IMR-90 (cell line): Measurements from ENCODE around the gene CCNT2. TPM values are rescaled to one million over a fixed set of nuclear protein-coding genes. Genes with fewer than 3 reads are reported as not detected.

Experiments used
- ATAC-seq: fragments of 200-7000 bp; cut with Tn5 transposase; 2 replicates; pipeline ENCODE4 v1.9.1; 2020; ENCODE audit warnings: low read depth, mild to moderate bottlenecking, moderate library complexity
- BruUV-seq: library from RNA; stranded (reverse); fragments of 400-500 nt; replicated peaks from 2 replicates; lab custom pipeline; 2021; lab: Mats Ljungman, UMichigan
- CTCF ChIA-PET: fragments of 300-600 bp; formaldehyde crosslinking; extraction: SDS; loops from one replicate; lab custom pipeline; 2021; ENCODE audit warnings: antibody characterized with exemption; lab: Yijun Ruan, JAX
- POLR2A ChIA-PET: fragments of 300-600 bp; sonication (Branson Sonifier 250); formaldehyde crosslinking; loops from one replicate; lab custom pipeline; 2022; ENCODE audit warnings: antibody characterized with exemption; ENCODE audit not compliant: unreplicated experiment; lab: Charles Lee
- DNase-seq: peaks from one replicate; pipeline ENCODE4 v3.0.0; 2013
- H2AFZ ChIP-seq: replicated peaks from 2 replicates; pipeline ENCODE3; 2013; ENCODE audit warnings: low read length, mild to moderate bottlenecking; ENCODE audit not compliant: poor library complexity
- H2AK5ac ChIP-seq: 2 replicates; pipeline ENCODE4 v1.6.1; 2013; ENCODE audit warnings: low read depth, low read length, inconsistent platforms
- H2AK9ac ChIP-seq: replicated peaks from 2 replicates; pipeline ENCODE3; 2013; ENCODE audit warnings: mild to moderate bottlenecking, low read depth, low read length, moderate library complexity; ENCODE audit not compliant: poor library complexity
- H2BK120ac ChIP-seq: 2 replicates; pipeline ENCODE4 v1.6.1; 2013; ENCODE audit warnings: low read depth, low read length, inconsistent platforms
- H2BK15ac ChIP-seq: 3 replicates; pipeline ENCODE4 v1.6.1; 2013; ENCODE audit warnings: low read depth, low read length, inconsistent platforms
- H2BK20ac ChIP-seq: 2 replicates; pipeline ENCODE4 v1.6.1; 2013; ENCODE audit warnings: low read depth, mild to moderate bottlenecking, inconsistent platforms, low read length, moderate library complexity
- H2BK5ac ChIP-seq: 2 replicates; pipeline ENCODE4 v1.6.1; 2013; ENCODE audit warnings: mild to moderate bottlenecking, low read depth, low read length, inconsistent platforms; ENCODE audit not compliant: poor library complexity, severe bottlenecking
- H3K14ac ChIP-seq: replicated peaks from 2 replicates; pipeline ENCODE4 v1.6.1; 2013; ENCODE audit warnings: low read depth, low read length, inconsistent platforms
- H3K18ac ChIP-seq: 2 replicates; pipeline ENCODE4 v1.6.1; 2013; ENCODE audit warnings: low read depth, low read length, control low read depth
- H3K23ac ChIP-seq: 2 replicates; pipeline ENCODE4 v1.6.1; 2013; ENCODE audit warnings: low read depth, low read length, inconsistent platforms
- H3K27ac ChIP-seq: 2 replicates; pipeline ENCODE4 v1.5.1; 2013; ENCODE audit warnings: mild to moderate bottlenecking, control low read depth, low read length; ENCODE audit not compliant: insufficient read depth
- H3K27me3 ChIP-seq: 2 replicates; pipeline ENCODE4 v1.6.1; 2013; ENCODE audit warnings: low read length; ENCODE audit not compliant: control insufficient read depth, insufficient read depth
- H3K36me3 ChIP-seq: 2 replicates; pipeline ENCODE4 v1.6.1; 2013; ENCODE audit warnings: low read length, mixed read lengths; ENCODE audit not compliant: control insufficient read depth, insufficient read depth
- H3K4ac ChIP-seq: 2 replicates; pipeline ENCODE4 v1.6.1; 2013; ENCODE audit warnings: low read depth, low read length, inconsistent platforms
- H3K4me1 ChIP-seq: 2 replicates; pipeline ENCODE4 v1.6.1; 2013; ENCODE audit warnings: low read length, mixed read lengths; ENCODE audit not compliant: control insufficient read depth, insufficient read depth
- H3K4me2 ChIP-seq: 2 replicates; pipeline ENCODE4 v1.6.1; 2013; ENCODE audit warnings: low read depth, mild to moderate bottlenecking, control low read depth, low read length, moderate library complexity
- H3K4me3 ChIP-seq: 2 replicates; pipeline ENCODE4 v1.5.1; 2013; ENCODE audit warnings: low read depth, mild to moderate bottlenecking, control low read depth, low read length, moderate library complexity; ENCODE audit not compliant: insufficient read depth
- H3K56ac ChIP-seq: 2 replicates; pipeline ENCODE4 v1.6.1; 2013; ENCODE audit warnings: low read length, inconsistent platforms; ENCODE audit not compliant: insufficient read depth; ENCODE audit errors: extremely low read depth
- H3K79me1 ChIP-seq, 2 experiments: 2 replicates each; pipeline ENCODE4 v1.6.1; 2013; ENCODE audit warnings: low read length in 2 of 2, inconsistent platforms in 1 of 2, low read depth in 1 of 2
- H3K9ac ChIP-seq: 2 replicates; pipeline ENCODE4 v1.6.1; 2013; ENCODE audit warnings: low read depth, low read length, control low read depth
- H3K9me1 ChIP-seq: 2 replicates; pipeline ENCODE4 v1.6.1; 2013; ENCODE audit warnings: low read length, inconsistent platforms; ENCODE audit not compliant: insufficient read depth
- H3K9me3 ChIP-seq: 2 replicates; pipeline ENCODE4 v1.6.1; 2013; ENCODE audit warnings: low read length; ENCODE audit not compliant: control insufficient read depth, insufficient read depth
- H4K20me1 ChIP-seq: 2 replicates; pipeline ENCODE4 v1.6.1; 2013; ENCODE audit warnings: low read length, inconsistent platforms; ENCODE audit not compliant: insufficient read depth
- H4K5ac ChIP-seq: 2 replicates; pipeline ENCODE4 v1.6.1; 2013; ENCODE audit warnings: mild to moderate bottlenecking, low read depth, low read length, control low read depth
- H4K8ac ChIP-seq, 2 experiments: 2 replicates each; pipeline ENCODE4 v1.6.1; 2013; ENCODE audit warnings: low read depth in 2 of 2, low read length in 2 of 2, control low read depth in 1 of 2, inconsistent platforms in 1 of 2
- H4K91ac ChIP-seq: 2 replicates; pipeline ENCODE4 v1.6.1; 2013; ENCODE audit warnings: low read depth, low read length, inconsistent platforms; ENCODE audit not compliant: insufficient read depth
- CTCF ChIP-seq: conservative IDR thresholded peaks from 2 replicates; pipeline ENCODE4 v1.5.1; 2012; ENCODE audit warnings: mild to moderate bottlenecking, low read depth, low read length, improper control_type of control experiment
- ELK1 ChIP-seq: fragments of 150-350 bp; IDR thresholded peaks from 2 replicates; pipeline ENCODE4 v1.6.1; 2016; ENCODE audit warnings: low read depth, mild to moderate bottlenecking, low read length, moderate library complexity, borderline replicate concordance
- FOS ChIP-seq: fragments of 150-350 bp; IDR thresholded peaks from 2 replicates; pipeline ENCODE4 v1.6.1; 2016; ENCODE audit warnings: low read depth, low read length
- MAFK ChIP-seq: IDR thresholded peaks from 2 replicates; pipeline ENCODE4 v1.6.1; 2012; ENCODE audit warnings: low read depth, low read length, improper control_type of control experiment
- MAZ ChIP-seq: IDR thresholded peaks from 2 replicates; pipeline ENCODE4 v1.6.1; 2012; ENCODE audit warnings: low read depth, mild to moderate bottlenecking, low read length, improper control_type of control experiment, moderate library complexity, borderline replicate concordance
- MXI1 ChIP-seq: IDR thresholded peaks from 2 replicates; pipeline ENCODE4 v1.6.1; 2012; ENCODE audit warnings: low read depth, mild to moderate bottlenecking, low read length, moderate library complexity, borderline replicate concordance
- NFE2L2 ChIP-seq: fragments of 150-350 bp; IDR thresholded peaks from 2 replicates; pipeline ENCODE4 v1.6.1; 2016; ENCODE audit warnings: low read depth, mild to moderate bottlenecking, low read length
- POLR2A ChIP-seq: IDR thresholded peaks from 2 replicates; pipeline ENCODE4 v1.6.1; 2012; ENCODE audit warnings: mild to moderate bottlenecking, low read depth, low read length
- RCOR1 ChIP-seq: IDR thresholded peaks from 2 replicates; pipeline ENCODE4 v1.6.1; 2012; ENCODE audit warnings: mild to moderate bottlenecking, low read length, improper control_type of control experiment; ENCODE audit not compliant: insufficient replicate concordance
- RFX5 ChIP-seq: IDR thresholded peaks from 2 replicates; pipeline ENCODE4 v1.8.0; 2012; ENCODE audit warnings: low read depth, mild to moderate bottlenecking, low read length, moderate library complexity
- SMC3 ChIP-seq: fragments of 150-350 bp; IDR thresholded peaks from 2 replicates; pipeline ENCODE4 v1.6.1; 2016; ENCODE audit warnings: low read depth, mild to moderate bottlenecking, antibody characterized with exemption, low read length, moderate library complexity
- WGBS, 2 experiments: methylation state at CpG; one replicate each; pipeline versions ENCODE4 v1.1.5 to v1.1.7; 2013; ENCODE audit warnings: missing lambda C conversion rate in 2 of 2; ENCODE audit not compliant: insufficient read length in 1 of 2; ENCODE audit errors: extremely low coverage in 2 of 2; 5-methylcytosine and 5-hydroxymethylcytosine counted together
- dilution Hi-C: fragments of 300-500 bp; cut with HindIII; formaldehyde crosslinking; loops from one replicate; pipeline ENCODE4 v1.14.3; 2018; ENCODE audit warnings: low sequenced_read_pairs; ENCODE audit not compliant: unreplicated experiment
- in situ Hi-C: fragments of 300-500 bp; cut with MboI; formaldehyde crosslinking; loops from 3 replicates; pipeline ENCODE4 v1.14.3; 2019; ENCODE audit warnings: low sequenced_read_pairs, inconsistent platforms, mixed read lengths
- intact Hi-C: fragments of 100-400 bp; cut with micrococcal nuclease; formaldehyde crosslinking; loops from 2 replicates; pipeline ENCODE4 v1.10.0; 2022
- polyA plus RNA-seq, 3 experiments: library from polyadenylated mRNA; depleted of rRNA; stranded (reverse); fragments of >200 nt; gene quantifications; 2 replicates each; pipeline ENCODE4 v1.2.3, GENCODE V29; 2012; ENCODE audit warnings: low replicate concordance in 1 of 3
- total RNA-seq: library from RNA; depleted of rRNA; stranded (reverse); fragments of >200 nt; gene quantifications from 2 replicates; pipeline ENCODE4 v1.2.3, GENCODE V29; 2012

The CCNT2 gene
- total and polyA plus RNA-seq, 2 of the 4 experiments (the other 2 are of a cell fraction) = 8.8 to 44.6 TPM

GRCh38 chr2:134973241-134974138 lies 54.9 kb downstream of the CCNT2 start (continued):
- TF ChIP-seq MXI1 = no peak

GRCh38 chr2:134975281-134976009 lies 56.8 kb downstream of the CCNT2 start:
- Histone ChIP-seq H3K23ac (no peak overlapping the region), H4K8ac (no peak overlapping the region), H3K9me3 (peaks cover 5% of the 10 kb centered on the region; the same call in 1 of the 2 replicates), H3K18ac (no peak overlapping the region), H2BK20ac (no peak overlapping the region), H3K4me1 (no peaks in the 10 kb centered on the region), H3K9me1 (no peaks in the 10 kb centered on the region), H3K4me2 (no peak overlapping the region), H3K14ac (no peak overlapping the region), H3K27ac (no peak overlapping the region), H3K27me3 (0 out of 2 replicates have a peak, but pooled peaks cover 1% of the 10 kb centered on the region), H3K79me1 (no peaks in the 10 kb centered on the region), H3K9ac (no peak overlapping the region), H3K56ac (no peak overlapping the region), H2BK5ac (no peak overlapping the region), H2AFZ (no peak overlapping the region), H2AK9ac (no peak overlapping the region), H2AK5ac (no peak overlapping the region), H2BK15ac (no peak overlapping the region), H2BK120ac (no peak overlapping the region), H3K4ac (no peak overlapping the region), H3K36me3 (no peaks in the 10 kb centered on the region), H4K91ac (no peak overlapping the region), H4K5ac (no peak overlapping the region), H4K20me1 (no peaks in the 10 kb centered on the region), H3K4me3 (no peak overlapping the region)
- BruUV-seq = no TSS peak
- ATAC-seq (no peak), DNase-seq (no peak)
- WGBS, 2 experiments = 44% methylated on average over 2 of the region's 6 CpGs; no CpG with 5 or more reads in 1 of the 2 experiments
- intact Hi-C loops = no loop called here
- in situ Hi-C loops = loop anchor here (25.0 kb wide), 1 partner anchor 1412 kb away; no protein-coding TSS in a partner anchor
- dilution Hi-C loops = no loop called here
- ChIA-PET POLR2A (no interaction called here), CTCF (interaction anchor here (0.6 kb wide), 1 partner anchor 498 kb away, joined by 3 read pairs; no protein-coding TSS in a partner anchor)
- TF ChIP-seq FOS = no peak
- no peak for TF ChIP-seq POLR2A
- no peak for TF ChIP-seq RCOR1
- TF ChIP-seq NFE2L2 = no peak
- TF ChIP-seq MAZ = no peak
- no peak for TF ChIP-seq SMC3
- no peak for TF ChIP-seq MXI1
- TF ChIP-seq MAFK = no peak
- no peak for TF ChIP-seq ELK1
- TF ChIP-seq RFX5 = no peak
- TF ChIP-seq CTCF = no peak
